Heart right ventricle (tissue), 16 donors: Measurements from ENCODE around the gene EML1. TPM values are rescaled to one million over a fixed set of nuclear protein-coding genes. Genes with fewer than 3 reads are reported as not detected.

Experiments used
- ATAC-seq, 8 donors: fragments of 200-7000 bp; cut with Tn5 transposase; one replicate each; pipeline ENCODE4 v1.9.1; 2020; ENCODE audit warnings: mild to moderate bottlenecking in 8 of 8, moderate library complexity in 8 of 8, moderate number of reproducible peaks in 1 of 8
- DNase-seq, 2 donors: peaks; one replicate each; pipeline ENCODE4 v3.0.0-alpha.2; 2020
- H3K27ac ChIP-seq, 10 donors: fragments of 200-600 bp; sonication (generic) in 2 of 10; one replicate each; pipeline versions ENCODE4 v1.5.0 to v1.8.0; 2020 to 2022; ENCODE audit warnings: mild to moderate bottlenecking in 3 of 10
- H3K27me3 ChIP-seq, 7 donors: fragments of 200-600 bp; one replicate each; pipeline ENCODE4 v1.8.0; 2021 to 2022; ENCODE audit warnings: mild to moderate bottlenecking in 2 of 7
- H3K36me3 ChIP-seq, 9 donors: fragments of 200-600 bp; sonication (generic) in 1 of 9; one replicate each; pipeline versions ENCODE4 v1.5.0 to v1.8.0; 2020 to 2022; ENCODE audit warnings: mild to moderate bottlenecking in 2 of 9
- H3K4me1 ChIP-seq, 9 donors: fragments of 200-600 bp; sonication (generic) in 1 of 9; one replicate each; pipeline versions ENCODE4 v1.5.0 to v1.8.0; 2020 to 2022; ENCODE audit warnings: mild to moderate bottlenecking in 4 of 9
- H3K4me3 ChIP-seq, 10 donors: fragments of 200-600 bp; sonication (generic) in 2 of 10; one replicate each; pipeline versions ENCODE4 v1.5.0 to v1.8.0; 2020 to 2022; ENCODE audit warnings: mild to moderate bottlenecking in 7 of 10, moderate library complexity in 2 of 10
- H3K9me3 ChIP-seq, 11 donors: fragments of 200-600 bp in 10 of 11; sonication (generic) in 2 of 11; one replicate each; pipeline versions ENCODE4 v1.5.0 to v1.8.0; 2013 to 2022; ENCODE audit warnings: mild to moderate bottlenecking in 2 of 11, control low read depth in 1 of 11, moderate library complexity in 1 of 11
- CTCF ChIP-seq, 9 donors: fragments of 200-600 bp; sonication (generic) in 2 of 9; IDR thresholded peaks; one replicate each; pipeline versions ENCODE4 v1.5.0 to v1.8.0; 2021 to 2022; ENCODE audit warnings: antibody characterized with exemption in 9 of 9, mild to moderate bottlenecking in 5 of 9, moderate library complexity in 1 of 9
- WGBS, 2 donors: extraction: QIAGEN DNeasy Blood & Tissue Kit; methylation state at CpG; one replicate each; pipeline ENCODE4 v1.1.7; 2013; ENCODE audit warnings: inconsistent platforms in 1 of 2; 5-methylcytosine and 5-hydroxymethylcytosine counted together
- intact Hi-C, 10 donors: fragments of 100-400 bp; cut with DNase I; formaldehyde crosslinking; loops; one replicate each; pipeline versions ENCODE4 v1.11.1 to v1.14.2; 2022
- polyA plus RNA-seq, 2 donors: library from polyadenylated mRNA; stranded (reverse); fragments of 200-250 nt; gene quantifications; one replicate each; pipeline ENCODE4 v1.2.3, GENCODE V29; 2013
- total RNA-seq, 10 donors: library from RNA; stranded (reverse); fragmentation: NEBNext Ultra II Directional in 3 of 10; extraction: Animal tissue kit (Norgen Biotek cat#: 25700) in 3 of 10; gene quantifications; one replicate each; pipeline versions ENCODE4 v1.2.1 to v1.2.4, GENCODE V29; 2021 to 2023
- donor health status: Arrhythmogenic right ventricular cardiomyopathy.
- donor health status: ischemic (EF 13 %, LVEDD 7.1; RV severe dilation, severe dysfunction).
- donor health status: healthy with polysubstance abuse.
- donor health status: DM: no; HTN: yes; CAD: no.
- donor health status: DM: no; HTN: no; CAD: no.
- donor health status: ischemic (EF 25% LVEDD 6.9; RV normal size, moderate dysfunction).
- donor health status: ischemic (EF 25% LVEDD 5.7; RV mildly dilated, moderate dysfunction).
- donor health status: healthy.
- donor health status: DM: yes; HTN: yes; CAD: no.
- donor health status: Ischemic cardiomyopathy.
- donor health status: ischemic (EF 35%, LVEDD 5.7; RV mildly dilated, moderate dysfunction).
- donor health status: nonischemic (EF 11% LVEDD 7.7; RV severe dilation, severe dysfunction).
- donor health status: DM: yes; HTN: yes; CAD: no.
- donor health status: PGD.
- donor health status: ischemic (EF 29% LVEDD 5.4; RV normal size, mild dysfunction).
- donor health status: nonischemic (EF 23%, LVEDD 6.1; RV moderate dilation, normal function).

The EML1 gene
- total and polyA plus RNA-seq, 12 donors: 9.1 to 49.2 (median 33.8) TPM

GRCh38 chr14:99891266-99891665 lies 98.1 kb downstream of the EML1 start:
- intact Hi-C loops: no loop called here
- no peak overlapping the region for H3K27ac ChIP-seq

GRCh38 chr14:99891900-99892299 lies 98.7 kb downstream of the EML1 start:
- no peak for TF ChIP-seq CTCF (IDR thresholded peaks at IDR 0.05)
- Histone ChIP-seq H3K9me3 (no peaks in the 10 kb centered on the region), H3K27me3 (no peaks in the 10 kb centered on the region), H3K4me1 (no peaks in the 10 kb centered on the region), H3K27ac (no peak overlapping the region), H3K4me3 (no peak overlapping the region), H3K36me3 (peaks cover 0 to 72% (median 0%) of the 10 kb centered on the region in 9 donors)
- 91 to 92% methylated on average over 10 of the region's 10 CpGs for WGBS, 2 donors
- intact Hi-C loops: no loop called here
- ATAC-seq (no peak), DNase-seq (no peak)

More at GRCh38 chr14:99891266-99891665, 98.1 kb downstream of the EML1 start:
- no peak for ATAC-seq
- Histone ChIP-seq H3K4me1 (no peaks in the 10 kb centered on the region), H3K9me3 (no peaks in the 10 kb centered on the region), H3K27me3 (no peaks in the 10 kb centered on the region), H3K36me3 (peaks cover 0 to 74% (median 0%) of the 10 kb centered on the region in 9 donors), H3K4me3 (no peak overlapping the region)
- no peak for DNase-seq
- TF ChIP-seq CTCF (IDR thresholded peaks at IDR 0.05): no peak
- 89 to 93% methylated on average over 2 of the region's 2 CpGs for WGBS, 2 donors

- 77 to 91% methylated on average over 2 of the region's 2 CpGs for WGBS, 2 donors
- intact Hi-C loops: no loop called here
These were observed 99.2 kb downstream of the EML1 start for GRCh38 chr14:99892406-99892805.

GRCh38 chr14:99896361-99896760 lies 103.1 kb downstream of the EML1 start:
- Histone ChIP-seq H3K4me1 (no peaks in the 10 kb centered on the region), H3K27ac (no peak overlapping the region), H3K4me3 (no peak overlapping the region), H3K9me3 (no peaks in the 10 kb centered on the region), H3K27me3 (no peaks in the 10 kb centered on the region), H3K36me3 (peaks cover 0 to 67% (median 4%) of the 10 kb centered on the region in 9 donors)
- 63 to 72% methylated on average over 3 of the region's 3 CpGs for WGBS, 2 donors
- no peak for TF ChIP-seq CTCF (IDR thresholded peaks at IDR 0.05)
- ATAC-seq (no peak), DNase-seq (no peak)
- intact Hi-C loops: no loop called here

More at GRCh38 chr14:99892406-99892805, 99.2 kb downstream of the EML1 start:
- ATAC-seq: peak in 2 of 8 donors; percentile 17 to 73
- no peaks in the 10 kb centered on the region for H3K9me3 ChIP-seq
- no peaks in the 10 kb centered on the region for H3K27me3 ChIP-seq
- H3K4me1 ChIP-seq: no peaks in the 10 kb centered on the region
- H3K4me3 ChIP-seq: no peak overlapping the region
- H3K27ac ChIP-seq: no peak overlapping the region
- peaks cover 0 to 72% (median 0%) of the 10 kb centered on the region in 9 donors for H3K36me3 ChIP-seq
- no peak for DNase-seq
- TF ChIP-seq CTCF (IDR thresholded peaks at IDR 0.05): no peak
